Spleen (tissue), 11 donors: ENCODE results near the gene STARD7. TPM values are rescaled to one million over a fixed set of nuclear protein-coding genes. Genes with fewer than 3 reads are reported as not detected.

Experiments used
- DNase-seq: peaks from one replicate; pipeline ENCODE4 v3.0.0-alpha.2; 2020
- H3K27ac ChIP-seq, 8 donors: fragments of 200-600 bp; sonication (generic) in 7 of 8; 1 replicate in 4 of 8; 2 replicates in 4 of 8; pipeline versions ENCODE4 v1.5.0 to v1.8.0; 2016 to 2021; ENCODE audit warnings: inconsistent platforms in 4 of 8, mild to moderate bottlenecking in 4 of 8, moderate library complexity in 1 of 8
- H3K27me3 ChIP-seq, 7 donors: fragments of 200-600 bp; sonication (generic) in 6 of 7; replicated peaks in 1 of 7; 1 replicate in 4 of 7; 2 replicates in 3 of 7; pipeline versions ENCODE4 v1.5.0 to v1.8.0; 2016 to 2021; ENCODE audit warnings: inconsistent platforms in 3 of 7, mild to moderate bottlenecking in 1 of 7
- H3K36me3 ChIP-seq, 6 donors: fragments of 200-600 bp; sonication (generic) in 5 of 6; 1 replicate in 4 of 6; 2 replicates in 2 of 6; pipeline versions ENCODE4 v1.5.0 to v1.8.0; 2016 to 2021; ENCODE audit warnings: inconsistent platforms in 2 of 6
- H3K4me1 ChIP-seq, 6 donors: fragments of 200-600 bp; sonication (generic) in 5 of 6; 1 replicate in 3 of 6; 2 replicates in 3 of 6; pipeline versions ENCODE4 v1.5.0 to v1.8.0; 2016 to 2021; ENCODE audit warnings: inconsistent platforms in 3 of 6
- H3K4me3 ChIP-seq, 8 donors: fragments of 200-600 bp; sonication (generic) in 7 of 8; 1 replicate in 4 of 8; 2 replicates in 4 of 8; pipeline versions ENCODE4 v1.5.0 to v1.8.0; 2016 to 2021; ENCODE audit warnings: inconsistent platforms in 4 of 8, mild to moderate bottlenecking in 4 of 8, moderate library complexity in 2 of 8
- H3K9me3 ChIP-seq, 8 donors: fragments of 200-600 bp; sonication (generic) in 7 of 8; 1 replicate in 4 of 8; 2 replicates in 4 of 8; pipeline versions ENCODE4 v1.5.0 to v1.8.0; 2016 to 2021; ENCODE audit warnings: inconsistent platforms in 4 of 8
- CTCF ChIP-seq, 11 experiments: fragments of 200-600 bp in 7 of 11; fragments of 450-650 bp in 4 of 11; sonication (generic) in 4 of 11; IDR thresholded peaks in 8 of 11; conservative IDR thresholded peaks in 3 of 11; 1 replicate in 7 of 11; 2 replicates in 4 of 11; pipeline versions ENCODE4 v1.4.0 to v1.8.0; 2016 to 2021; ENCODE audit warnings: antibody characterized with exemption in 11 of 11, inconsistent platforms in 4 of 11, mild to moderate bottlenecking in 1 of 11
- POLR2A ChIP-seq, 3 donors: fragments of 450-650 bp; IDR thresholded peaks; one replicate each; pipeline ENCODE4 v1.5.1; 2017; ENCODE audit warnings: antibody characterized with exemption in 3 of 3, mild to moderate bottlenecking in 1 of 3
- POLR2AphosphoS5 ChIP-seq, 3 donors: sonication (generic); formaldehyde crosslinking; IDR thresholded peaks; one replicate each; pipeline ENCODE4 v1.5.1; 2017; ENCODE audit warnings: antibody characterized with exemption in 3 of 3
- WGBS, 5 donors: extraction: QIAGEN DNeasy Blood & Tissue Kit in 3 of 5; methylation state at CpG; one replicate each; pipeline versions ENCODE4 v1.1.5 to v1.1.7; 2013 to 2018; 5-methylcytosine and 5-hydroxymethylcytosine counted together
- intact Hi-C: fragments of 100-400 bp; cut with DNase I; formaldehyde crosslinking; loops from one replicate; pipeline ENCODE4 v1.15.0; 2023; ENCODE audit warnings: low total_unique reads
- polyA plus RNA-seq, 3 donors: library from polyadenylated mRNA; stranded (reverse); fragments of 200-250 nt; gene quantifications; one replicate each; pipeline ENCODE4 v1.2.1, GENCODE V29; 2013
- total RNA-seq, 7 donors: library from RNA; depleted of rRNA in 3 of 7; stranded (reverse); fragments of >200 nt in 3 of 7; fragmentation: NEBNext Ultra II Directional in 4 of 7; extraction: Animal tissue kit (Norgen Biotek cat#: 25700) in 4 of 7; gene quantifications; one replicate each; pipeline versions ENCODE4 v1.1.0 to v1.2.1, GENCODE V29; 2016 to 2021
- donor health status: healthy with polysubstance abuse.
- donor health status: DM: no; HTN: no; CAD: no; lungs with moderate emphysema.
- donor health status: DM: no; HTN: no; CAD: no.
- donor health status: Bipolar disorder and iron deficiency.
- donor health status: healthy.
- donor health status: DM: no; HTN: no; CAD: no.
- donor health status: DM: yes; HTN: yes; CAD: no.

STARD7 gene
- total and polyA plus RNA-seq, 10 donors: 45.1 to 174 (median 108) TPM

- intact Hi-C loops: loop anchor here (5.0 kb wide), 1 partner anchor 58 kb away; the partner anchor contains the start of genes CIAO1 and TMEM127
These were observed 543 bp upstream of the STARD7 start for GRCh38 chr2:96209011-96209728.

GRCh38 chr2:96207774-96208142, 869 bp downstream of the STARD7 start:
- no peak for TF ChIP-seq CTCF (IDR thresholded peaks at IDR 0.05 in 8 of 11, conservative IDR thresholded peaks at IDR 0.05 in 3 of 11)
- no peak for TF ChIP-seq POLR2AphosphoS5 (IDR thresholded peaks at IDR 0.05)
- TF ChIP-seq POLR2A (IDR thresholded peaks at IDR 0.05): no peak
- H3K36me3 ChIP-seq: no peaks in the 10 kb centered on the region
- peaks cover 47 to 84% (median 62%) of the 10 kb centered on the region in 6 donors for H3K4me1 ChIP-seq
- WGBS, 5 donors: 0 to 3% (median 1%) methylated on average over 12 of the region's 12 CpGs
- intact Hi-C loops: loop anchor here (5.0 kb wide), 1 partner anchor 60 kb away; the partner anchor contains the start of genes CIAO1 and TMEM127
- no peaks in the 10 kb centered on the region for H3K27me3 ChIP-seq
- H3K27ac ChIP-seq: peak overlapping the region; percentile 91 to 99 (median 96)
- H3K9me3 ChIP-seq: no peaks in the 10 kb centered on the region
- DNase-seq: no peak
- H3K4me3 ChIP-seq: peak overlapping the region; percentile 76 to 100 (median 94)

More at GRCh38 chr2:96209011-96209728, 543 bp upstream of the STARD7 start:
- H3K4me3 ChIP-seq: peak overlapping the region; percentile 76 to 100 (median 94)
- 9 to 18% (median 10%) methylated on average over 13 to 21 of the region's 21 CpGs for WGBS, 5 donors
- no peak for DNase-seq
- peak overlapping the region; percentile 91 to 99 (median 96) for H3K27ac ChIP-seq
- H3K27me3 ChIP-seq: no peaks in the 10 kb centered on the region
- TF ChIP-seq CTCF (IDR thresholded peaks at IDR 0.05 in 8 of 11, conservative IDR thresholded peaks at IDR 0.05 in 3 of 11) (peak in 1 of 11 experiments; percentile 5), POLR2AphosphoS5 (IDR thresholded peaks at IDR 0.05) (no peak)
- peaks cover 33 to 71% (median 48%) of the 10 kb centered on the region in 6 donors for H3K4me1 ChIP-seq
- no peaks in the 10 kb centered on the region for H3K36me3 ChIP-seq
- H3K9me3 ChIP-seq: no peaks in the 10 kb centered on the region

- no peak for TF ChIP-seq POLR2AphosphoS5 (IDR thresholded peaks at IDR 0.05)
- no peak for TF ChIP-seq CTCF (IDR thresholded peaks at IDR 0.05 in 8 of 11, conservative IDR thresholded peaks at IDR 0.05 in 3 of 11)
- no peak for TF ChIP-seq POLR2A (IDR thresholded peaks at IDR 0.05)
- Histone ChIP-seq H3K4me3 (peak overlapping the region; percentile 76 to 100 (median 94)), H3K27me3 (no peaks in the 10 kb centered on the region), H3K4me1 (peaks cover 50 to 87% (median 68%) of the 10 kb centered on the region in 6 donors), H3K27ac (peak overlapping the region; percentile 91 to 99 (median 96)), H3K36me3 (no peaks in the 10 kb centered on the region), H3K9me3 (no peaks in the 10 kb centered on the region)
- no peak for DNase-seq
- intact Hi-C loops: loop anchor here (5.0 kb wide), 1 partner anchor 60 kb away; the partner anchor contains the start of genes CIAO1 and TMEM127
- 10 to 28% (median 22%) methylated on average over 11 of the region's 11 CpGs for WGBS, 5 donors
These were observed 1.4 kb downstream of the STARD7 start for GRCh38 chr2:96207073-96207773.

- intact Hi-C loops: loop anchor here (5.0 kb wide), 1 partner anchor 61 kb away; the partner anchor contains the start of genes CIAO1 and TMEM127
- H3K4me3 ChIP-seq: peak overlapping the region in 3 of 8 donors; percentile 5 to 49 (median 15)
- no peaks in the 10 kb centered on the region for H3K9me3 ChIP-seq
- DNase-seq: no peak
- TF ChIP-seq POLR2A (IDR thresholded peaks at IDR 0.05) (no peak), POLR2AphosphoS5 (IDR thresholded peaks at IDR 0.05) (no peak), CTCF (IDR thresholded peaks at IDR 0.05 in 8 of 11, conservative IDR thresholded peaks at IDR 0.05 in 3 of 11) (no peak)
- peak overlapping the region in 7 of 8 donors; percentile 4 to 80 (median 69) for H3K27ac ChIP-seq
- H3K36me3 ChIP-seq: no peaks in the 10 kb centered on the region
- H3K27me3 ChIP-seq: no peaks in the 10 kb centered on the region
- H3K4me1 ChIP-seq: peaks cover 62 to 88% (median 80%) of the 10 kb centered on the region in 6 donors
These were observed 2.7 kb downstream of the STARD7 start for GRCh38 chr2:96205888-96206287.
